Fibroblast of mammary gland (primary cell): Measurements from ENCODE around the gene TAGLN3.
A peak's percentile ranks its signal among the peaks of the same experiment; 100 is the strongest.

Experiments
- DNase-seq: peaks from one replicate; pipeline ENCODE4 v3.0.0-alpha.2; 2010; ENCODE audit warnings: low read depth
- H3K4me3 ChIP-seq: 2 replicates; pipeline ENCODE4 v1.5.1; 2011; ENCODE audit warnings: low read depth, mild to moderate bottlenecking, low read length, moderate library complexity; ENCODE audit not compliant: control insufficient read depth
- TF ChIP-seq, protein P1 (sequence below): conservative IDR thresholded peaks from 2 replicates; pipeline ENCODE4 v1.5.1; 2011; ENCODE audit warnings: low read depth, low read length, inconsistent platforms; ENCODE audit not compliant: control insufficient read depth, insufficient read depth

TAGLN3 gene

GRCh38 chr3:111967068-111967467 lies 31.7 kb upstream of the TAGLN3 start:
- no peak overlapping the region for H3K4me3 ChIP-seq
- TF ChIP-seq, protein P1, sequence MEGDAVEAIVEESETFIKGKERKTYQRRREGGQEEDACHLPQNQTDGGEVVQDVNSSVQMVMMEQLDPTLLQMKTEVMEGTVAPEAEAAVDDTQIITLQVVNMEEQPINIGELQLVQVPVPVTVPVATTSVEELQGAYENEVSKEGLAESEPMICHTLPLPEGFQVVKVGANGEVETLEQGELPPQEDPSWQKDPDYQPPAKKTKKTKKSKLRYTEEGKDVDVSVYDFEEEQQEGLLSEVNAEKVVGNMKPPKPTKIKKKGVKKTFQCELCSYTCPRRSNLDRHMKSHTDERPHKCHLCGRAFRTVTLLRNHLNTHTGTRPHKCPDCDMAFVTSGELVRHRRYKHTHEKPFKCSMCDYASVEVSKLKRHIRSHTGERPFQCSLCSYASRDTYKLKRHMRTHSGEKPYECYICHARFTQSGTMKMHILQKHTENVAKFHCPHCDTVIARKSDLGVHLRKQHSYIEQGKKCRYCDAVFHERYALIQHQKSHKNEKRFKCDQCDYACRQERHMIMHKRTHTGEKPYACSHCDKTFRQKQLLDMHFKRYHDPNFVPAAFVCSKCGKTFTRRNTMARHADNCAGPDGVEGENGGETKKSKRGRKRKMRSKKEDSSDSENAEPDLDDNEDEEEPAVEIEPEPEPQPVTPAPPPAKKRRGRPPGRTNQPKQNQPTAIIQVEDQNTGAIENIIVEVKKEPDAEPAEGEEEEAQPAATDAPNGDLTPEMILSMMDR = no peak
- no peak for DNase-seq

- H3K4me3 ChIP-seq = no peak overlapping the region
- DNase-seq = peak; percentile 82
- TF ChIP-seq, protein P1 = peak; percentile 95
Observed at GRCh38 chr3:111967651-111968274, 31.0 kb upstream of the TAGLN3 start.

DNA sequence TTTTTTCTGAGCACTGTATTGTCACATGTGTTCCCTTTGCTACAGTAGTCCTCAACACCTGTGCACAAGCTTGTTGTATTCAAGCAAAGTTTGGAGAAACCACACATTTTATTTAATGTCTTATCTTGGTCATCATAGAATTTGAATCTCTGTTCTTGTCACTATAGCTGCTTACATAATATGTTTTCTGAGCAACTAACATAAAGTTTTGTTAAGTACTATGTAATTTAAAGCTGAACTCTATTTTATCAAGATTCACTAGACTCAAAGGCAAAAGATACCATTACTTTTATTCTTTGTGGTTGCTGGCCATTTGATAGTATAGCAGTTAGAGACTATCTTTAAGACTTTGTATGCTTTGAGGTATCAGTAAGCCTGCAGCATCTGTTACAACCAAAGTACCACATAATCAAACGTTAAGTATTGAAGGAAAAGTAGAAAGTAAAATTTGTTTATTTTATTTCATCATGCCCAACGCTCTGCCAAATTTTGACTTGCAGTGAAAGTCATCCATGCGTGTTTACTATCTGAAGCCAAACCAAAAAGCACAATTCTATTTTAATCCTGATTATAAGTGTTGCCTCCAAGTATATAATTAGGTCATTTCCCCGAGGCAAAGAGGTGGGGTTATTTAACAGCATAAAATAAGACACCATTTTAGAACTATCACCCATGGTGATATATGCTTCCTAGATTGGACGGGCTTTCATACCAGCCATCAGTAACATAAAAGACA lies 30.2 kb upstream of the TAGLN3 start:
- no peak for DNase-seq

GRCh38 chr3:111970376-111970775 lies 28.3 kb upstream of the TAGLN3 start:
- no peak overlapping the region for H3K4me3 ChIP-seq
- TF ChIP-seq, protein P1 = no peak
- no peak for DNase-seq

More for the DNA sequence above, 30.2 kb upstream of the TAGLN3 start:
- TF ChIP-seq, protein P1 = no peak
- no peak overlapping the region for H3K4me3 ChIP-seq

GRCh38 chr3:111971533-111972130 lies 27.1 kb upstream of the TAGLN3 start:
- no peak for DNase-seq
- H3K4me3 ChIP-seq = no peak overlapping the region
- TF ChIP-seq, protein P1 = no peak

- TF ChIP-seq, protein P1 = no peak
- no peak for DNase-seq
- H3K4me3 ChIP-seq = no peak overlapping the region
Observed at GRCh38 chr3:111972891-111973290, 25.8 kb upstream of the TAGLN3 start.
